Activated CD4-positive, alpha-beta T cell treated with anti-CD3 and anti-CD28 coated beads for 1 hour (primary cell): ENCODE data around the gene TMEM259.
A peak's percentile ranks its signal among the peaks of the same experiment; 100 is the strongest.

Experiments used
- DNase-seq: peaks from one replicate; pipeline ENCODE4 v3.0.0-alpha.2; 2020

Gene TMEM259

DNA sequence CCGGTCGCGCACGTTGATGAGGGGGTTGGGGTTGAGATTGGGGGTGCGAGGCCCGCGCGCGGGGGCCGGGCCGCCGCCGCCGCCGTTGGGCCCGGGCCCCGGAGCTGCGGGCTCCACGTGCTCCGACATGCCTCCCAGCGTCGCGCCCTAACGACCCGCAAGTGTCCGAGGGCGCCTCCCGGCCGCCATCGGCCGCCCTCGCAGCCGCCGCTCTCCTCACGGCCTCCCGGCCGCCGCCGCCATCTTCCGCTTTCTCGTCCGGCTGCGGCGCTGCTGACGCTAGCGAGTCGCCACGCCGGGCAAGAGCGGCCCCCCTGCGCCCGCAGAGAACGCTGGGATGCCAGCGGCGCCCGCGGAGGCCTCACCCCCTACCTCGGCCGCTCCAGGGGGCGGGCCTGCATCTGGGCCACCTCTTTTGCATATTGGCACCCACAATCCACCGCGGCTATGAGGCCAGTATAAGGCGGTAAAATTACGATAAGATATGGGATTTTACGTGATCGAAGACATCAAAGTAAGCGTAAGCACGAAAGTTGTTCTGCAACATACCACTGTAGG, at the start of gene TMEM259:
Gene TMEM259, minus strand, starts transcription at position 256 of the 558 bp plus-strand sequence. Its CDS starts 127 bp downstream, at position 129.
- DNase-seq, result peak; percentile 96

DNA sequence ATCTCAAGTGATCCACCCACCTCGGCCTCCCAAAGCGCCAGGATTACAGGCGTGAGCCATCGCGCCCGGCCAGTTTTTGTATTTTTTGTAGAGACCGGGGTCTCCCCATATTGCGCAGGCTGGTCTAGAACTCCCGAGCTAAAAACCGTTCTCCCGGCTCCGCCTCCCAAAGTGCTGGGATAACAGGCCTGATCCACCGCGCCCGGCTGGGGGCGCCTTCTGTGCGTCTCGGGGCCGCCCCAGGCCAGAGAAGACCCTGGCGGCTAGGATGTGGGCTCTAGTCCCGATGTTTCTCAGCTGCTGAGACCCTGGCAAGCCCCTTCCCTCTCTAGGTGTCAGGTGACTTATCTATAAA, 49.6 kb upstream of the TMEM259 start:
- DNase-seq, result no peak

DNA sequence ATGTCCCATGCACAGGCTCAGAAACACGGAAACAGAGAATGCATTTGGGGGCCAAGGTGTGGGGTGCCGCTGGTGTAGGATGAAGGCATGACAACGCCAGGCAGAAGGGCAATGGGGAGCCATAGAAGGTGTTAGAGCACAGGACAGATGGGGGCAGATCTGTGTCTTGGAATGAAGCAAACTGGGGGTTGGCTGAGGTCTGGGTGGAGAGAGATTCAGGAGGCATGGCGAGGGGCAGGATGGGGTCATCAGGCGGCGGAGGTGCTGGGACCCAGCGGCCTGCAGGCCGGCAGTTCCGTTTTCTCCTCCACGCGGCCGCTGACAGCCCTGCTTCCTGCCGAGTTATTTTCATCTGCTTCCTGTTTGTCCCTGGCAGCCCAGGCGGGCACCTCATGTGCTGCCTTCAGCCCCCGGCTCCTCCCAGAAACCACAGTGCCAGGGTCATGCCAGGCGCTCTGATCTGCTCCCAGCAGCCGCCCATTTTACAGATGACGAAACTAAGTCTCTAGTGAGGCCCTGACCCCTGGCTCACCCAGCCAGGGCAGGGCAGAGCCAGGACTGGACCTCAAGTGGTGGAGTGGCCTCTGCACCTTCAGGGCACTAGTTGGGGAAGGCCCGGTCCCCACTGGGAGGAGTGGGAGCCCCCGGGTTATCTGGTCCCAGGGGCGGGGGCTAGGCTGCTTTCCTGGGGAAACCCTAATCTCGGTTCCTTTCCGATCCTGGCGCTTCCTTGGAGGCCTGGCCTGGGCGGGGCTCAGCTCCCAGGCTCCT, 48.3 kb upstream of the TMEM259 start:
- peak; percentile 49 for DNase-seq

DNA sequence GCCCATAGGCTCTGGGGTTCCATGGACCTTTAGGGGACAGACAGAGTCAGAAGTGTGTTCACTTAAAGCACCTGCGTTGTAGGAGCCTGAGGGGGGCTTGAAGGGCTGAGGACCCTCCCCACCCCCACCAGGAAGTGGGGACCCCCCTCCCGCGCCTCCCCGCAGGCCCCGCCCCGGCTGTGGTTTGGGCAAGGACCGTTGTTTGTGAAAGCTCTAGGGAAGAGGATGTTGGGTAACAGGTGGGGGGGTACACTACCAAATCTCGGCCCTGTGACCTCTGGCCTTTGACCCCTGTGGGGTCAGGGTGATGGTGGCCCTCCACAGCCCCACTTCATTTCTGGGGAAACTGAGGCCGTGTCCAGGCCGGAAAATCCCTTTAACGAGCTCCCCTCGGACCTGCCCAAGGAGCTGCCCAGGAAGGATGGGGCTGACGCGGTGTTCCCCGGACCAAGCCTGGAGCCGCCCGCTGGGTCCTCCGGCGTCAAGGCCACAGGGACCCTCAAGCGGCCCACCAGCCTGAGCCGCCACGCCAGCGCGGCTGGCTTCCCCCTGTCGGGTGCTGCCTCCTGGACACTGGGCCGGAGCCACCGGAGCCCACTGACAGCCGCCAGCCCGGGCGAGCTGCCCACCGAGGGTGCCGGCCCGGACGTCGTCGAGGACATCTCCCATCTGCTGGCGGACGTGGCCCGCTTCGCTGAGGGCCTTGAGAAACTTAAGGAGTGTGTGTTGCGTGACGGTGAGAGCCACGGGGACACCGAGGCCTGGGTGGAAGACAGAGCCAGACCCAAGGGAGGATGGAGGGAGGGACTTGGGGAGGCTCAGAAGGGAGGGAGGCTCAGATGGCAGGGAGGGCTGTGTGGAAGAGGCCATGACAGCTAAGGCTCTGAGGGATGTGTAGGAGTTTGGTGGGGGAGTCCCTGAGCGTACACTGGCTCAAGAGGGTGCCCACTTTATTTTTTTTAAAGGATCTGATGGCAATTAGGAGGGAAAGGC, 47.4 kb upstream of the TMEM259 start:
- DNase-seq, result peak; percentile 56

DNA sequence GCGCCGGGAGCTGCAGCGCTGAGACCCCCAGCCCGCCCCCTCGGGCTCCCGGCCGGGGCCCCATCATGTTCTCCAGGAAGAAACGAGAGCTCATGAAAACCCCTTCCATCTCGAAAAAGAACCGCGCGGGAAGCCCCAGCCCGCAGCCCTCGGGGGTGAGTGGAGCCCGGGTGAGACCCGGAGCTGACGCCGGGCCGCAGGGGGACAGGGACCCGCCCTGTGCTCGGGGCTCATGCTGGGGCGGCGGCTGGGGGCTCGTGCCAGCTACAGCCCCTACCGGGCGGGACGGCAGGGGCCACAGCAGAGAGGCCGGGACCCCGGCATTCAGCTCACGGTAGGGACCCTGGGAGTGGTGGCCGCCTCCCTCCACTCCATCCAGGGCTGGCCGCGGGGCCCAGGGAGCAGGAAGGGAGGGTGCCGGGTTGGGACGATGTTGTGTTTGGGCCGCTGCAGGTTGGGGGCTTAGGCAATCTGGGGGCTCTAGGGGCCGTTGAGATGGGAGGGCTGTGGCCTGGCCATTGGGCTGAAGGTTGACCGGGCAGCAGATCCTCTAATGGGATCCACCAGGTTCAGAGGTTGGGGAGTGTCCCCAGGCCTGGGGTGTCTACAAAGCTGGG, 46.5 kb upstream of the TMEM259 start:
- DNase-seq, result no peak

DNA sequence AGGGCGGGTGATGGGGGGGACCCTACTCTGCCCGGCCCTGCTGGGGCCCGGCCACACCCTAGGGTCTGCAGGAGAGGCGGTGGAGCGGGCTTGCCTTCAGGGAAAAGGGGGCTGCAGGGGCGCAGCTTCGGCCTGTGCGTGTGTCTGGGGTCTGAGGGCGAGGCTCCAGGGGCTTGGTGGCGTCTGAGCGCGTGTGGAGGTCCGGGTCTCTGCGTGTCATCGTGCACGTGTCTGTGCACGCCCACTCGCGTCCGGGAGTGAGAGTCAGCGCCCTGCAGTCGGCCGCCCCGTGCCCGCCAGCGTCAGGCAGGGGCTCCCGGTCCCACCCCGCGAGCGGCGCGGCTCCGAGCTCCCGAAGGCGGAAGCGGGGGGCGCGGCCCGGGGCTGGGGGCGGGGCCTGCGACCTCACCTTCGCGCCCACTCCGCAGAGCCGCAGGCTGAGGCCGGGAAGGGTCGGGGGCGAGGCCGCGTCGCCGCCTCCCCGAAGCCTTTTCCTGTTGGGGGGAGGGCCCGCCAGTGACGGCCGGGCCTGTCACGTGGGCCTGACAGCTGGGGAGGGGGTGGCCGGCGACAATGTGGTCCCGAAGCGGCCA, 45.9 kb upstream of the TMEM259 start, which contains the start of gene ARHGAP45:
Gene ARHGAP45, plus strand, starts transcription at position 420 of the 593 bp plus-strand sequence. CDS start 239 bp downstream, outside the sequence.
- peak; percentile 73 for DNase-seq

DNA sequence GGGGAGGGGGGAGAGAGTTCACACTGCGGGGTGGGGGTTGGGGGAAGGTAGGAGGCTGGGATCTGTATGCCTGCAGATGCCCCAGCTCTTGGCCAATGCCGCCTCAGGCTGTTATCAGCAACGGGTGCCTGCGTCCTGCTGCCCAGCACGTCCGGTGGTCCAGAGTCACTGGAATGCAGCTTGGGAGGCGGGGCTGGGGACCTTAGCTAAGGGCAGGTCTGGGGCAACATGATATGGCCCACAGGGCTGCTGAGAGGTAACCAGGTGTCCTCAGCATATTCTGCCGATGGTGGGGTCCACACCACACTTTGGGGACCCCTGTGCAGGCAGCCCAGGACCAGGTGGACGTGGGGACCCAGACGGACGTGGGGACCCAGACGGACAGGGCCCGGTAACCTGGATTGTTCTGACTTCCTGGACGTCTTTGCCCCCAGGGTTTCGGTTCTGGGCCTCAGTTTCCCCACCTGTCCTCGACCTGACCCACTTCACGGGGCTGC, 45.4 kb upstream of the TMEM259 start:
- DNase-seq, result no peak

DNA sequence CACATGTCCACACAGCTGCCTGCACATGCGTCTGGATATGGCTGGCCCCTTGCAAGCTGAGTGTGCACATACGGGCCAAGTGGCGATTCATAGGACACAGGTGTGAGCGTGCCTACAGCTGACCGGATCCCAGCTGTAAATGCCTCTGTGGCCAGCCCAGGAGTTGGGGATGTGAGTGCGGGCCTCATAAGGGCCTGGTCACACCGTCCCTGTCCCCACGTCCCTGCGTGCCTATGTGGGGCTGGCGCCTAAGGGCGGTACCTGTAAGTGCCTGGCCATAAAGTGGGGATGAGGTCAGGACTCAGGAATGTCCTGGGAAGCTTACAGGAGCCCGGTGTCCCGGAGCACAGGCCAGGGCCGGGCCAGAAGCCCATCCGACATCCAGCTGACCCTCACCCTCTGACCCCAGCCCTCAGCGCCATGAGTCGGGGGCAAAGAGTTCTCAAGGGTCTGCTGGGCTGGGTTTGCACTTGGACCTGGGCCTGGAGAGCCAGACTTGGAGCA, 44.7 kb upstream of the TMEM259 start:
- DNase-seq, result no peak

DNA sequence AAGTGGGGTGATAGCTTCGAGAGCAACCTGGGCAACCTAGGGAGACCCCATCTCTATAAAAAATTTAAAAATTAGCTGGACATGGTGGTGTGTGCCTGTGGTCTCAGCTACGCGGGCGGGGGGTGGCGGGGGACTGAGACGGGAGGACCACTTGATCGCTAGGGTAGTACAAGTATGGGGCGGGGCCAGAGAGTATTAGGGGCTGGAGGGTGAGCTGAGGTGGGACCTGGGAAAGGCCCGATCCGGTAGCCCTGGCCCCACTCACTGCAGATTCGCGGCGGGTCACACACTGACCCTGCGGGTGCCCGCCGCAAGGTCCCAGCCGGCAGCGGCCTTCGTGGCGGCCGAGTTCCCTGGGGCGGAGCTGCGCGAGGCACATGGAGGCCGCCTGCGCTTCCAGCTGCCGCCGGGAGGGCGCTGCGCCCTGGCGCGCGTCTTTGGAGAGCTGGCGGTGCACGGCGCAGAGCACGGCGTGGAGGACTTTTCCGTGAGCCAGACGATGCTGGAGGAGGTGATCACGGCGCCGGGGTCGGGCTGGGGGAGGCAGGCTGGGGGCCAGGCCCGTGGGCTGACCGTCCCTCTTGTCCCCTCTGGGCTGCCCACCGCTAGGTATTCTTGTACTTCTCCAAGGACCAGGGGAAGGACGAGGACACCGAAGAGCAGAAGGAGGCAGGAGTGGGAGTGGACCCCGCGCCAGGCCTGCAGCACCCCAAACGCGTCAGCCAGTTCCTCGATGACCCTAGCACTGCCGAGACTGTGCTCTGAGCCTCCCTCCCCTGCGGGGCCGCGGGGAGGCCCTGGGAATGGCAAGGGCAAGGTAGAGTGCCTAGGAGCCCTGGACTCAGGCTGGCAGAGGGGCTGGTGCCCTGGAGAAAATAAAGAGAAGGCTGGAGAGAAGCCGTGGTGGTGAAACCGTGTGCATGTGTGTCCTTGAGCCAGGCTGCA, 44.0 kb upstream of the TMEM259 start:
- peak; percentile 66 for DNase-seq

DNA sequence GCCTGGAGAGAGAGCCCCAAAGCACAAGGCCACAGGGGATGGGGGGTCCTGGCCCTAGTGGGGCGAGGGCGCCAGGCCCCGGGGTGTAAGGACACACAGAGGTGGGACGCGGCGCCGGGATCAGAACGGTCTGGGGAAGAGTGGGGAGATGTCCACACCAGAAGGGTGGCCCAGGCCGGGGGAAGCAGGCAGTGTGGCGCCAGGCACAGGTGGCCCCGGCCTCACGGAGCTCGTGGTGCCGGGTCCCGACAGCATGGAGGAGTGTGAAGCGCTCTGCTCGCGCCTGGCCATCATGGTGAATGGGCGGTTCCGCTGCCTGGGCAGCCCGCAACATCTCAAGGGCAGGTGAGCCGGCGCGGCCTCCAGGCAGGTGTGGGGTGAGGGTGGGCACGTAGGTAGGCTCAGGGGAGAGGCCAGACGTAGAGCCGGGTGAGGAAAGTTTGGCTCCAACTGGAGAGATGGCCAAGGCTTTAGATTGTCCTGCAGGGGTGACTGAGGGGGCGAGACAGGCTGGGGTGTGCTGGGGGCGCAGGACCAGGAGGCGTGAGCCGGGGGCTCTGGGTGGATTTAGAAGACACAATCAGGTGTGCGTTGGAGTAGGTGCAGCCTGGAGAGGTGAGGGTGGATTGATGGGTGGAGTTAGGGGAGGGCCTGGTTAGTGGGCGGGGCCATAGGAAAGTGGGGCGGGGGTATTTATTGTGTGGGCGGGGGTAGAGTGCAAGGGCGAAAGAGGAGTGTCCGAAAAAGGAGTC, 43.2 kb upstream of the TMEM259 start:
- no peak for DNase-seq

DNA sequence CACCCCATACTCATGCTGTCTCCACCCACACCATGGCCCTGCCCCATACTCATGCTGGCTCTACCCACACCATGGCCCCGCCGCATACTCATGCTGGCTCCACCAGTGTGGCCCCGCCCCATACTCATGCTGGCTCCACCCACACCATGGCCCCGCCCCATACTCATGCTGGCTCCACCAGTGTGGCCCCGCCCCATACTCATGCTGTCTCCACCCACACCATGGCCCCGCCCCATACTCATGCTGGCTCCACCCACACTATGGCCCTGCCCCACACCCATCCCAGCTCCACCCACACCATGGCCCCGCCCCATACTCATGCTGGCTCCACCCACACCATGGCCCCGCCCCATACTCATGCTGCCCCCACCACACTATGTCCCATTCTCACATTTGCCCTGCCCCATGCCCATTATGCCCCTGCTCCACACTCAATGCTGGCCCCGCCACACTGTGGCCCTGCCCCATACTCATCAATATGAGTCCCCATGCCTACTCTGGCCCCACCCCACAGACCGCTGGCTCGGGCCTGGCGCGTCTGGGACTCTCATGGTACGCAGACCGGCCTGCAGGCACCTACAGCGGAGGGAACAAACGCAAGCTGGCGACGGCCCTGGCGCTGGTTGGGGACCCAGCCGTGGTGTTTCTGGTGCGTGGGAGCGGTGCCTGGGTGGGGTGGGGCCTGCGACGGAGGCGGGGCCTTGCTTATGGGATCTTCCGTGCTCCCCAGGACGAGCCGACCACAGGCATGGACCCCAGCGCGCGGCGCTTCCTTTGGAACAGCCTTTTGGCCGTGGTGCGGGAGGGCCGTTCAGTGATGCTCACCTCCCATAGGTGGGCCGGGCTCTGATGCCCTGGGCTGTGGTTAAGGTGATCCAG, 42.3 kb upstream of the TMEM259 start:
- peak; percentile 46 for DNase-seq

DNA sequence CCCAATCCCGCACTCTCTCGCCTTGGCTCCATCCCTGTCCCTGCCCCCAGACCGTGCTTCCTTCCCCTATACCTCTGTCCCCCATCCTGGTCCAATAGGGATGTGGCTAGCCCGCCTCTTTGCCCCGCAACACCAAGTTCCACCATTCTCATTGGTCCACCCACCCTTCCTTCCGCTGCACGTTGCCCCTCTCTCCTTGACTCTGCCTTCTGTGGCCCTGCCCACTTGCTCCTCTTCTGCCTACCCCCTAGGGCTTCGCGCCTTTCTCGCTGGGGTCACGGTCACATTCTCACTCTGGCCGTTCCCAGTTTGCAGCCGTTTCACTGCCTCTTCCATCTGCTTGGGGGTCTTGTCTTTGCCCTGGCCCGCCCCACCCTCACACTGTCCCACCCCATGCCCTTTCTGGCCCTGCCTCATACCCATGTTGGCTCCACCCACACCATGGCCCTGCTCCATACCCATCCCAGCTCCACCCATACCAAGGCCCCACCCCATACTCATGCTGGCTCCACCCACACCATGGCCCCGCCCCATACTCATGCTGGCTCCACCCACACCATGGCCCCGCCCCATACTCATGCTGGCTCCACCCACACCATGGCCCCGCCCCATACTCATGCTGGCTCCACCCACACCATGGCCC, 41.6 kb upstream of the TMEM259 start:
- no peak for DNase-seq

DNA sequence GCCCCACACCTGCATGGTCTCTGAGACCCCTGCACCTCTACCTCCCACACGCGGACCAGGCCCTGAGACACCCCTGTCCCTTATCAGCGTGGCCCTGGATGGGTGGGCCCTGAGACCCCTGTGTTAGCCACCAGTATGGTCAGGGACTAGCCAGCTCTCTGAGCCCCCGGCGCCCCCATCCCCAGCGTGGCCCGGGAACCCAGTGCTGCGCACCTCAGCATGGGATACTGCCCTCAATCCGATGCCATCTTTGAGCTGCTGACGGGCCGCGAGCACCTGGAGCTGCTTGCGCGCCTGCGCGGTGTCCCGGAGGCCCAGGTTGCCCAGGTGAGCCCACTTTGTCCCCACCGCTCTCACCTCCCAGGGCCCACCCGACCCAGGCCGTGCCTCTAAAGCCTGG, 41.1 kb upstream of the TMEM259 start:
- no peak for DNase-seq

DNA sequence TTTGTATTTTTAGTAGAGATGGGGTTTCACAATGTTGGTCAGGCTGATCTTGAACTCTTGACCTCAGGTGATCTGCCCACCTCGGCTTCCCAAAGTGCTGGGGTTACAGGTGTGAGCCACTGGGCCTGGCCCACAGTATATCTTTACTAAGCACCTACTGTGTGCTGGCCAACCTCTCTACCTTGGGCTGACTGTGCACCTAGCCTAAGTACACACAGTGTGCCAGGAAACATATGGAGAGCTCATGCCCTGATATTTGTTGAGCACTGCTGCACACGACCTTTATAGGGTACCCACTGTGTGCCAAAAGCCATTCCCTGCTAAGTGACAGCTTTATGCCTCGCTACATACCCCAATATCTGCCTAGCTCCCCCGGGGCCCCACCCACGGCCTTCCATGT, 39.8 kb upstream of the TMEM259 start:
- no peak for DNase-seq

DNA sequence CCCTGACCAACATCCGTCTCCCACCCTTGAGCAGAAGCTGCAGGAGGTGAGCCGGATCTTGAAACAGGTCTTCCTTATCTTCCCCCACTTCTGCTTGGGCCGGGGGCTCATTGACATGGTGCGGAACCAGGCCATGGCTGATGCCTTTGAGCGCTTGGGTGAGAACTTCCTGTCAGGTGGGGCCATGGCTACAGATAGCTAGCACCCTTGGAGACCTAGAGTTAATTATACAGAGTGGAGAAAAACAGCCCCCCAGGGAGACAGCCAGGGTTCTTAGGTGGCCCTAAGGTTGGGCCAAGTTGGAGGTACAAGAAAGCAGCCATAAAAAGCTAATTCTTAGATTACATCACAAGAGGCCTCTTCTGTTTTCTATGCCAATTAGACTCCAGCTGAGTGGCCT, 37.2 kb upstream of the TMEM259 start:
- DNase-seq, result no peak

DNA sequence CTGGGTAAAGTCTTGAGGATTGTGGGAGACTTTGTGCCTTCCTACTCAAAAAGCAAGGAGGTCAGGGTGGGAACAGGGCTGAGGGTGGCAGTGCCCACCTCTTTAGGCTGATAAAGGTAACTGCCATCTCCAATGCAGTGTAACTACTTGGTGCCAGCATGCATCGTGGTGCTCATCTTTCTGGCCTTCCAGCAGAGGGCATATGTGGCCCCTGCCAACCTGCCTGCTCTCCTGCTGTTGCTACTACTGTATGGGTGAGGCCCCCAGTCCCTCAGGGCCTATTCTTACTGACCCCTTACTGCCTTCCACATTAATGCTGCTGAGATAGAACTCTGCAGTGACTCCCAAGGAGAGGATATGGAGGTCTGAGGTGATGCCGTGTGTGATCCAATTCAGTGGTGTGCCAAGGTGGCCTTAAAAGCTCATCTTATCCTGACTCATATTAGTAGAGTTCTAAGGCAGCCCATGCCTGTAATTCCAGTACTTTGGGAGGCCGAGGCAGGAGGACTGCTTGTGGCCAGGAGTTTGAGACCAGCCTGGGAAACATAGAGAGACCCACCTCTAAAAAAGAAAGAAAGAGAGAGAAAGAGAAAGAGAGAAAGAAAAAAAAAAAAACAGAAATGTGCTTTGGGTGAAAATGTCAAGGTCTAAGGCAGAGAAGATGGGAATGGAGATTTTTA, 36.4 kb upstream of the TMEM259 start:
- DNase-seq, result no peak

DNA sequence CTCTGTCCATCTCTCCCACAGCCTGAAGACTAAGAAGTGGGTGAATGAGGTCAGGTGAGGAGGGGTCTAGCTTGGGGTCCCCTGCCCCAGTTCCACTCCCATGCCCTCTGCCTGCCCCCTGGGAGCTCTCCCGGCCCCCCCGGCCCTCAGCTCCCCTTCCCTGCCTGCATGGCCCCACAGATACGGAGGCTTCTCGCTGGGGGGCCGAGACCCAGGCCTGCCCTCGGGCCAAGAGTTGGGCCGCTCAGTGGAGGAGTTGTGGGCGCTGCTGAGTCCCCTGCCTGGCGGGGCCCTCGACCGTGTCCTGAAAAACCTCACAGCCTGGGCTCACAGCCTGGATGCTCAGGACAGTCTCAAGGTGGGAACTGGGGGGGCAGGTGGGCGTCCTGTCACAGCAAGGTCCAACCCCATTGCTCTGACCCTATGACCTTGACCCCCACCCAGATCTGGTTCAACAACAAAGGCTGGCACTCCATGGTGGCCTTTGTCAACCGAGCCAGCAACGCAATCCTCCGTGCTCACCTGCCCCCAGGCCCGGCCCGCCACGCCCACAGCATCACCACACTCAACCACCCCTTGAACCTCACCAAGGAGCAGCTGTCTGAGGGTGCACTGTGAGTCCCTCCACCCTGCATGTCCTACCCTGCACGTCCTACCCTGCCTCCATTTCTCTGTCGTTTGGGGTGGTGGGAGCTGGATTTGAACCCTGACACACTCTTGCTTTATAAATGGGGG, 35.1 kb upstream of the TMEM259 start:
- DNase-seq, result no peak
